HG03060 (cell line): Measurements from ENCODE around the gene TAB2.
"Not testable (repeated sequence)": the region's sequence is repeated elsewhere in the genome, so short reads cannot be mapped to it uniquely, and the experiment has no call there.

Experiments used
- ATAC-seq: cut with Tn5 transposase; IDR thresholded peaks from one replicate; pipeline ENCODE4 v1.9.1; 2021; ENCODE audit warnings: low read depth, moderate number of reproducible peaks; ENCODE audit not compliant: unreplicated experiment

The TAB2 gene

DNA sequence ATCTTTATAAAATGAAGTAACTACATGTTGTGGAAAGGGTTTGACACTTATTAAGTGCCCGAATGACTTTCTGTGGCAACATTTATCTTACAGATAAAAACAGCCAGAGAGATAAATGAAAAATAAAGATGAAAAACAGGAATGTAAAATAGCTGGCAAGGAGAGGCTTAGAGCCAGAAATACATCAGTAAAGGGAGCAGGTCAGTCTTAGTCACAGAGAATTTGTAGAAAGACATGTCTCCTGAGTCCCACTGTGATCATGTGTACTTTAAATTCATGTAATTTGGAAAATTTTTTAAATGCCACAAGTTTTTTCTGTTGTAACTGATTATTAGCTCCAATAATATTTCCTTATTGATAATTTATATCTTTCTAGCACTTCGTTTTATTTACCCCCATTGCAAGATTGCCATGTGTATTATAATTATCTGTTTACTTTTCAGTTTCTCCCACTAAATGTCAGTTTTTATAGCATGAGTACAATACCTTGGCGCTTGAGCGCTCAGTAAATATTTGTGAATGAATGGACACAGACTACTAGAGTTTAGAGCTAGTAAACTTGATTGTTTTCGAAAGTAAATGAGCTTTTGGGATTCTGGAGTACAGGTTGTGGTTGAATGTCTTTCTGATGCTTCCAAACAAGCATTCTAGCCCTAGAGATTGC is 15.2 kb downstream of the TAB2 start:
- ATAC-seq, result no peak

DNA sequence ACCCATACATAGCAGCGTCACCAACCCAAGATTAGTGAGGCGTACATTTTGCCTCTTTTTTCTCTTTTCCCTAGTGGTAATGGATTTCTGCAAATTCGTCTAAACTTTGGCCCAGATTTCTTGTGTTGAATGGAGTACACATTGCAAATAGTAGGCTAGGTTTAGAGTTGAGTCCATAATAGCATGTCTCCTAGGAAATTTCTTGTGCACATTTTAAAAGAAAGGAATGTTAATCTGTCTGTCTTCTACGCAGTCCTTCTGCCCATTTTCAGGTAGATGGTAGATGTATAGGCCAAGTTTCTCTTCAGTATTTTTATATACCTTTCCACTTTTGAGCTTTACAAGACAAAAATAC is 15.7 kb downstream of the TAB2 start:
- no peak for ATAC-seq

DNA sequence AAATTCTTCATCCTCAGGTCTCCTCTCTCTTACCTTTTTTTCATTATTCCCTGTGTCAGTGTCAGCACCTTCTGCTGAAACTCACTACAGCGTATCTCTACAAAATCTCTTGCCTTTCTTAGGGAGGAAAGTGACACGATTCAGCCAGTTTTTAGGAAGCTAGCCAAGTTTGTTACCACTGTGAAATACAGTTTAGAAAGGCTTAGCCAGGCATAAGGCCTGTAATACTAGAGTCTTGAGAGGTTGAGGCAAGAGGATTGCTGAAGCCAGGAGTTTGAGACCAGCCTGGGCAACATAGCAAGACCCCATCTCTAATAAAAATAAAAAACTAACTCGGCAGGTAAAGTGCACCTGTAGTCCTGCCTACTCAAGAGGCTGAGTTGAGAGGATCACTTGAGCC is 16.7 kb downstream of the TAB2 start:
- ATAC-seq, result no peak

DNA sequence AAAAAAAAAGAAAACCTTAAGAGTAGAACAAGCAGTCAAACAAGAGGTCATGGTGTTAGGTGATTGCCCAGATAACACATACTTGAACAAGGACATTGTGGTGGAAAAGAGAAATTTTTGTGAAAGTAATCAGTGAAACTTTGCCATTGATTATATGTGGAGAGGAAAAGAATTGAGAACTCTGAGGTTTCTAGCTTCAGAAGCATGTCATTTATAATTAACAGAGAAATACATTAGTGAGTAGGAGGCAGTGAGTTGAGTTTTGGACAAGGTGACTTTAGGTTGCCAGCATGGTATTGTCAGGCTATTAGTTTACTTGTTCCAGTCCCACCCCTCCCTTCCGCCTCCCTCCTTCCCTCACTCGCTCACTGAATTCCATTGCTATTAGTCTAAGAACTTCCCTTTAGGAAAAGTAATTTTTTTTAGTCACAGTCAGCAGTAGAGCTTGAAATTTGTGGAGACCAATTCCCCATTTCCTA is 17.2 kb downstream of the TAB2 start:
- no peak for ATAC-seq

DNA sequence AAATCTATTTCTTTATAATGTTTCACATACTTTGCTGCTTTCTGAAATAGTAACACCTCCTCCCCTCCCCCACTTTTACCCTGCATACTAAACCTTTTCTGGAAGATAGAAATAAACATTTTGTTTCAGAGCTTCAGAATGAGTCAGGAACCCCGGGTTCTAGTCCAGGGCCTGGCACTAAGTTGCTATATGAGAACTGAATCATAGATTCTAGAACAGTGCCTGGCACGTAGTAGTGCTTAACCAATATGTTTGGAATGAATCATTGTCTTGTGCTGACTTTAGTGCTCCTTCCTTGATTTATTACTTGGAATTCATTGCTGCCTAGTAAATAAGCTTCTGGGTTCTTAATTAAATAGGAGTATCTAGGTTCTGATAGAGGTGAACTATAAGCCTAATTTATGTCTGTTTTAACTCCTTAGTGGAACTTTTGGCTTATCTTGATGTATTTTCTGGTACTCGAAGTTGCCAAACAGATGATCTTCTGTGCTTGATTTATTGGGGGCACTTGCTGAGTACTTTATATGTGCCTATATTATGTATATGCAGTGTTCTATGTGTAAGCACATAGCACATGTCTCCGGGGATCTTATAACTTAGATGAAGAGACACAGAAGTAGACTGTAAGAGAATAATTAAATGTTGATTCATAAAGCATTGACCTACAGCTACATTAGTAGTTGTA is 18.6 kb downstream of the TAB2 start:
- no peak for ATAC-seq

DNA sequence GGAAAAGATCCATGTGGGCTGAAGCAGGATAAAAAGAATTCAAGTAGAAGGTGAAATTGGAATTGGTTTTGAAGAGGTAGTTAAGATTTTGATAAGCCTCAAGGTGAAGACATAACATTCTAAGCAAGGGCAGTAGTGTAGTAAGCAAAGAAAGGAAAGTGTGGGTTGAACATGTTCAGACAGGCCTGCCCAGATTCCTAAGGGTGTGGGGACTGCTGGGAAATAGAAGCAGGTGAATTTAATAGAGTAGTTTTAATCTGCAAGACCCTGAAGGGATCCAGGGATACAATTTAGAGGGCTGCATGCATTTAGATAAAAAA is 19.1 kb downstream of the TAB2 start:
- ATAC-seq, result no peak

DNA sequence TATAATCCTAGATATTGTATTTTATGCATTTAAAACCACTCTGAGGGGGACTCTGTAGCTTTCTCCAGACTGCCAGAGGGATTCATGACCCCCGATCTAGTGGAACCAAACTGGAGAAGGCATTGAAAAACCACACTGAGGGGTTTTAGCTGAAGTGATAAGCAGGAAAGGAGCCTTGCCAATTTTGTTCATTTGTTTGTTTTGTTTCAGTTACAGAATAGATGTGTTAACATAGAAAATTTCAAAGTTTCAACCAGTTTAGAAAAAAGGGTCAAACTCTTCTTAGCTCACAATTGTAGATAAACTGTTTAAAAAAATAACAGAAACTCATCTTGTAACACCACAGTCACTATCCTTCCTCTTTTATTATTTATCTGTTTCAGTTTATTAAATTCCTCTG is 19.8 kb downstream of the TAB2 start:
- no peak for ATAC-seq

DNA sequence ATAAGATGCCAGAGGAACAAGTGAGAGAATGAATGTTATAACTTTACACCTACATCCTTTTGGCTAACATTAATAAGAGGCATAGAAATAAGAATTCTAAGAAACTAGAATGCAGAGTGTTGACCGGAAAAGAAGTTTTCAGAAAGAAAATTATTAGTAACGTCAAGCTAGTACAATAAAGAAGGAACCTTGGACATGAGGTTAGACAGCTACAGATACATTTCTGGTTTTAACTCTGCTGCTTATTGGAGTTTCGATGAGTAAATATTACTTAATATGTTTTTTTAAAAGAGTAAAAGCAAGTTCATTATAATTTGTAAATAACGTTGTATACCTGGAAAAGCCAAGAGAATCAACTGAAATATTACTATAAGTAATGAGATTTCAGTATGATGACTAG is 22.7 kb downstream of the TAB2 start:
- ATAC-seq, result no peak

DNA sequence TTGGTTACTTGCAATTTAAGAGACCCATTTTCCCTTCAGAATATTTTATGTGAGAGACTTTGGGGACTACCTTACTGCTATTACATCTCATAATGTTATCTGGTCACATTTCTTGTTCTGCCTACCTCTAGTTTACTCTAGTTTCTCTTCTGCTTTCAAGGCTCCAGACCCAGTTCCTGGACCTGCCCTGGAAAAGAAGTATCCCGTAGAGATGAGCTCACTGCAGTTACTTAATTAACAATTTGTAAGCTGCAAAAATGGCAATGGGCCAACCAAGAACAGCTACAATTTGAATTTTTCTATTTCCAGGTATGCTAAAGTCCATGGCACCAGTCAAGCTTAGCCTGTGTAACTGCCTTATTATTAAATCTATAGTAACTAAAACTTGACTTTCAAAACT is 25.0 kb downstream of the TAB2 start:
- ATAC-seq, result no peak

DNA sequence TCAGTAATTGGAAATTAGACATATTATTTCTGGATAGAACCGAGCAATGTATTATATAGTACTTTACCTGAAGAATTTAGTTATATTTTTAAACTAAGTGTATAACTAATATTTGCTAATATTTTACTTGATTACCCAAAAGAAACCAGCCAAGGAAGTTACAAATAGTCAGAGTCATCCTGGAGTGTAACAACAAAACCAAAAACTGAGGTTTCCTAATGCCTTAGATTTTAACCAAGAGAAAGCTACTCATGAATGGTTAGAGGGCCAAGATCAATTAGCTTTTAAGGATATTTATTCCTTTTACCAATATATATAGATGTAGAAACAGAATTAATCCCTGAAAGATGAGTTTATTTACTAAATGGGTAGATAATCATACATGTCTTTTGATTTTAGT is 26.0 kb downstream of the TAB2 start:
- no peak for ATAC-seq

DNA sequence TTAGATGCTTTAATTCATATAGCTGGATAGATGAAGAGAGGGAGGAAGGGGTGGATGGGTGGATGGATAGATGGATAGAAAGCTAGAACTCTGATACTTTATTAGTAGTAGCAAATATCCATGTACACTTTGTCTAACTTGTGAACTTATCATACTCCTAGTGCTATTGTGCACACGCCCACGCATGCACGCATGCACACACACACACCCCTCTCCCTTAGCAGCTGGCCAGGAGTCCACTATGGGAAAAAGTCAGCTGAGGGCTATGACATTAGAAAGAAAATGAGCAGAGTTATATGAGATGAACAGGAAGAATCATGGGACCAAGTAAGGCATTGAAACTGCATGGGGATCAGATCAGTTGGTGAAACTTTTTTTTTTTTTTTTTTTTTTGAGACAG is 28.6 kb downstream of the TAB2 start:
- ATAC-seq, result no peak

DNA sequence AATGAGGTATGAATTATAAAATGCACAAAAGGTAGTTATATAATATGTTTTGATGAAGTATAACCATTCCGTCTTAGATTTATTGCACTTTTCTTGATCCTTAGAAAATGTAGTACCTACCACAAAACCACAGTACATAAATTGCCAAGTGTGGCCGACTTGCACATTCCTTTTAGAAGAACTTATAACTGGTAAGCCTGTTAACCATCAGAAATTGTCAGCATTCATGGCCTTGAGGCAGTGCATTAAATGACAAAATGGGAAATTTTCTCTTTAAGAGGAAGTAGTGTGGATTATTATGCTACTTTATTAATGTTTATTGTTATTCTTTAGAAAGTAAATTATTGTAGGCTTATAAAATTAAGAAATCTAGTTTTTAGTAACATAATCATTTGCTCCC is 29.6 kb downstream of the TAB2 start:
- no peak for ATAC-seq

DNA sequence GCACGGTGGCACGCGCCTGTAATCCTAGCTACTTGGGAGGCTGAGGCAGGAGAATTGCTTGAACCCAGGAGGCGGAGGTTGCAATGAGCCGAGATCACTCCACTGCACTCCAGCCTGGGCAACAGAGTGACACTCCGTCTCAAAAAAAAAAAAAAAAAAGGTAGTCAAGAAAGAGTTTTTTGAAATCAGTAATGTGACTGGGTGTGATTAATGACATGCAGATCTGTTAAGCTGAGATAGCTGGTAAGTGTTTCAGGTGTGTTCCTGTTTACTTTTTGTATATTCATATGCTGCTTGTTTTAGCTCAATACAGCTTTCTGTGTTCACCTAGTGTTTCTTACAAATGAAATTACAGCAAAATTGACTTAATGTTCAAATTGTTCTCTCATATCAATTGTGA is 31.8 kb downstream of the TAB2 start:
- ATAC-seq, result not testable (repeated sequence)

DNA sequence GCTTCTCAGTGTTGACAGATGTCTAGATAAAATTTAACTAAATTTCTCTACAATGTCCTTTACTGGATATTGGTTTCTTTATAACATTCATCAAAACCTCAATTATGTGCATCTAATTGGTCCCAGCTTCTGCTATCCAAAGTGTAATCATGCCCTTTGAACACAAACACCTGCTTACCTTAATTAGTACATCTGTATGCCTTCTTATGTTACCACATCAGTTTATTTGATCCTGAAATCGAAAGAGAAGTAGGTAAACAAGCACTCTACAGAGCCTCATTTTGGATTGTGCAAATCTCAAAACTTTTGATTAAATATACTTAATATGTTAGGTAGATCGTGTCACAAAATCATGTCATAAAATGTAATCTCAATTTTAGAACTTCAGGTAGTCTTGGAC is 36.5 kb downstream of the TAB2 start:
- ATAC-seq, result no peak

DNA sequence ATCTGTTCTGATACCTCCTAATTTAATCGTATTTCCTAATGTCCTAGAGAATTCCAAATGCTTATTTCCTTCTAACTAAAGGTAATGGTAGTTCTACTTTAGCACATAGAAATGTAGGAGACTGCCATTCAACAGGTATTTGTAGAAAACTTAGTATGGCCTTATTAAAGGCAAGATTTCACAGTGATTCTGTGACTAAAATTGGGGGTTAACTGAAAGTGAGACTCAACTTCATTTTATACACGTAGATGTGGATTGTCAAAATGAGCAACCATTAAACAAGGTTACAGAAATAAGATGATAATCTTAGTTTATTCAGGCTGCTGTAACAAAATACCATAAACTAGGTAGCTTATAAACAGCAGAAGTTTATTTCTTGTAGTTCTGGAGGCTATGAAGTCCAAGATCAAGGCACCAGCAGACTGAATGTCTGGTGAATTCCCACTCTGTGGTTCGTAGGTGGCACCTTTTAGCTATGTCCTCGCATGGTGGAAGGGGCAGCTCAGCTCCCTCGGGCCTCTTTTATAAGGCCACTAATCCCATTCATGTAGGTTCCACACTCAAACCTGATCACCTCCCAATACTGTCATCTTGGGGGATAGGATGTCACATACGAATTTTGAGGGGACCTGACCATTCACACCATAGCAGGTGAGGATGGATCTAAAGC is 38.7 kb downstream of the TAB2 start:
- no peak for ATAC-seq

DNA sequence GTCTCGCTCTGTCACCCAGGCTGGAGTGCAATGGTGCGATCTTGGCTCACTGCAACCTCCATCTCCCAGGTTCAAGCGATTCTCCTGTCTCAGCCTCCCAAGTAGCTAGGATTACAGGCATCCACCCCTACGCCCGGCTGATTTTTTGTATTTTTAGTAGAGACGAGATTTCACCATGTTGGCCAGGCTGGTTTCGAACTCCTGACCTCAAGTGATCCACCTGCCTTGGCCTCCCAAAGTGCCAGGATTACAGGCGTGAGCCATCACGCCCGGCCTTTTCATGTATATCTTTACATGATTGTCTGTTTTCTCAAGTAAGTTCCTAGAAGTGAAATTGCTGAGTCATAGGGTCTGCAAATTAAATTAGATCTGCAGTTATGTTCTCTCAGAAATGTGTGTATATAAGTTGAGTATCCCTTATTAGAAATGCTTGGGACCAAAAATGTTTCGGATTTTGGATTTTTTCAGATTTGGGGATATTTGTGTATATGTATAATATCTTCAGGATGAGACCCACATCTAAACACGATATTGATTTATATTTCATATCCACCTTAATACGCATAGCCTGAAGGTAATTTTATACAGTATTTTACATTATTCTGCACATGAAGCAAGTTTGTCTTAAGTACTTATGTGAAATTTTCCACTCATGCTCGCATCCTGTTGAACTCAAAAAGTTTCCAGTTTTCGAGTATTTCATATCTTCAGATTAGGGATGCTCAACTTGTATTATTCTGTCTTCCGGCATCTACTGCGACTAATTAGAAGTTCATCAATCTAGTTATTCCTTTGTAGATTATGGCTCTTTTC is 40.4 kb downstream of the TAB2 start:
- no peak for ATAC-seq

DNA sequence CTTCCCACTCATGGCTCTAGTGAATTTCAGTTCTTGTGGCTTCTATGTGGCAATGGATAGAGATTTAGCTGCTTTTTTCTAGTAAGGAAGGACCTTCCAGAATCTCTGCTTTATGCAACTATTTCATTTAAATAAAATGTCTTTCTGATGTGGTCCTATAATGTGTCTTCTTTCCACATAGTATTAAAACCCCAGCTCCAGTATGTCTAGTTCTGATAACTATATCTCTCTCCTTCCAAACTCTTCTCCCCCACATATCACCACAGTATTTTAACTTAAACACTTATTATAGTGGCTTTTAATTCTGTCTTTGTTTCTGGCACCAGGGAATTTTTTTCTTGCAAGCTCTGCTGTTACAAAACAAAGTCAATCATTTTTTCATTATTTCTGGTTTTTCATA is 41.9 kb downstream of the TAB2 start:
- no peak for ATAC-seq

DNA sequence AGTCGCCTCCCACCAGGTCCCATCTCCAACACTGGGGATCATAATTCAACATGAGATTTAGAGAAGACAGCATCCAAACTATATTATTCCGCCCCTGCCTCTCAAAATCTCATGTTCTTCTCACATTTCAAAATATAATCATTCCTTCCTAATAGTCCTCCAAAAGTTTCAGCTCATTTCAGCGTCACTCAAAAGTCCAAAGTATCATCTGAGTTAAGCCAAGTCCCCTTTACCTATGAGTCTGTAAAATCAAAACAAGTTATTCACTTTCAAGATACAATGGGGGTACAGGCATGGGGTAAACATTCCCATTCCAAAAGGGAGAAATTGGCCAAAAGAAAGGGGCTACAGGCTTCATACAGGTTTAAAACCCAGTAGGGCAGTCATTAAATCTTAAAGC is 43.0 kb downstream of the TAB2 start:
- no peak for ATAC-seq

DNA sequence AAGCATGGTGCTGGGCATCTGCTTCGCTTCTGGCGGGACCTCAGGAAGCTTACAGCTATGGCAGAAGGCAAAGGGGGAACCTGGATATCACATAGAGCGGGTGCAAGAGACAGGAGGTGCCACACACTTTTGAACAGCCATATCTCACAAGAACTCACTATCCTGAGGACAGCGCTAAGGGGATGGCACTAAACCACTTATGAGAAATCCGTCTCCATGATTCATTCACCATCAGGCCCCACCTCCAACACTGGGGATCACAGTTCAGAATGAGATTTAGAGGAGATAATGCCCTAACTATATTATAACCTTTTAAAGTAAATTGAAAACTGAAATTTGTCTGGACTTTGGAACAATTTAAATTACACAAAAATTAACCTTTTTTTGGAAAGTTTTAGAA is 44.8 kb downstream of the TAB2 start:
- no peak for ATAC-seq

DNA sequence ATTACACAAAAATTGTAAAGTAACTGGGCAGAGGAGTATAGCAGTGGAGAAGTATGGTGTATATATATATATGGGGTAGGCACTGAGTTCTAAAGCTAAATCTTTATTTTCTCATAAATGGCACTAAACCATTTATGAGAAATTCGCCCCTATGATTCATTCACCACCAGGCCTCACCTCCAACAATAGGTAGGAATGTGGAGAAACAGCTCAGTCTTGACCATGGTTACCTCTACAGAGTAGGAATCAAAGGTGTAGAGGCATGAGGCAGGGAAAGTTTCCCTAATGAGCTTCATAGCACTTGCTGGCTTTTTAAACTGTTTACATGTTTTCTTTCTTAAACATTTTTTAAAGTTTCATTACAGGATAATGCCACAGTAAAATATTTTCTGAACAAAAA is 45.6 kb downstream of the TAB2 start:
- ATAC-seq, result no peak

DNA sequence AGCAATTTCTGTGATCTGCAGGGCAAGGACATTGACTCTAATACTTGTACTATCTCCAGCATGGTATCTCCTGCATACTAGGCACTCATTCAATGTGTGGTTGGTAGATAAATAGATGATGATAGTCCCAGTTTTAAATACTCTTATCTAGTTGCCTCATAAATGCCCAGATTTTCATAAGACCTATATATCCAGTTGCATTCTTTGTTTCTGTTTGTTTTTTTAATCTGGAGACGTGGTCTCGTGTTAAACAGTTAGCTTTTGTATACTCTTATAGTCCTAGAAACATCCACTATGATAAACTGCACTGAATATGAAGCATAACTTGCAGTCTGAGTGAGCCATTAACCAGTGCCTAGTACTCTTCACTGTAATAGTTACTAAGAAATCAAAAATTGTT is 47.0 kb downstream of the TAB2 start:
- ATAC-seq, result no peak
